Mesendoderm (in vitro differentiated cells): ENCODE results near the gene THOC7.

Experiments
- DNase-seq: peaks from one replicate; pipeline ENCODE4 v3.0.0; 2013
- H2AK5ac ChIP-seq: 2 replicates; pipeline ENCODE4 v1.6.1; 2013; ENCODE audit warnings: low read length, inconsistent platforms
- H2BK120ac ChIP-seq: 2 replicates; pipeline ENCODE4 v1.6.1; 2013; ENCODE audit warnings: low read depth, mild to moderate bottlenecking, low read length, moderate library complexity, mixed read lengths
- H2BK15ac ChIP-seq: replicated peaks from 2 replicates; pipeline ENCODE4 v1.6.1; 2013; ENCODE audit warnings: low read depth, mild to moderate bottlenecking, moderate library complexity
- H2BK5ac ChIP-seq: 2 replicates; pipeline ENCODE4 v1.6.1; 2013; ENCODE audit warnings: low read length, inconsistent platforms
- H3K18ac ChIP-seq: 2 replicates; pipeline ENCODE4 v1.6.1; 2013; ENCODE audit warnings: mild to moderate bottlenecking, low read length, mixed read lengths
- H3K23ac ChIP-seq: one replicate; pipeline ENCODE4 v1.6.1; 2013; ENCODE audit warnings: low read length
- H3K27ac ChIP-seq: 2 replicates; pipeline ENCODE4 v1.5.1; 2013; ENCODE audit warnings: low read depth, mild to moderate bottlenecking, inconsistent platforms, low read length, moderate library complexity
- H3K27me3 ChIP-seq: 2 replicates; pipeline ENCODE4 v1.6.1; 2013; ENCODE audit warnings: low read length, control low read depth, mild to moderate bottlenecking, inconsistent platforms; ENCODE audit not compliant: insufficient read depth, poor library complexity
- H3K36me3 ChIP-seq: 2 replicates; pipeline ENCODE4 v1.6.1; 2013; ENCODE audit warnings: low read length, inconsistent platforms; ENCODE audit not compliant: control insufficient read depth, insufficient read depth
- H3K4ac ChIP-seq: one replicate; pipeline ENCODE4 v1.6.1; 2013; ENCODE audit warnings: low read depth, mild to moderate bottlenecking, low read length, moderate library complexity
- H3K4me1 ChIP-seq: 2 replicates; pipeline ENCODE4 v1.6.1; 2013; ENCODE audit warnings: low read depth, low read length, inconsistent platforms; ENCODE audit not compliant: control insufficient read depth
- H3K4me2 ChIP-seq: 2 replicates; pipeline ENCODE4 v1.6.1; 2013; ENCODE audit warnings: low read length
- H3K4me3 ChIP-seq: 2 replicates; pipeline ENCODE4 v1.5.1; 2013; ENCODE audit warnings: mild to moderate bottlenecking, low read length
- H3K56ac ChIP-seq: one replicate; pipeline ENCODE4 v1.6.1; 2013; ENCODE audit warnings: low read length
- H3K79me1 ChIP-seq: 2 replicates; pipeline ENCODE4 v1.6.1; 2013; ENCODE audit warnings: low read length, inconsistent platforms
- H3K79me2 ChIP-seq: 2 replicates; pipeline ENCODE4 v1.6.1; 2013; ENCODE audit warnings: mild to moderate bottlenecking, low read length; ENCODE audit not compliant: control insufficient read depth, insufficient read depth
- H3K9ac ChIP-seq: 2 replicates; pipeline ENCODE4 v1.6.1; 2013; ENCODE audit warnings: low read length, inconsistent platforms
- H4K5ac ChIP-seq: one replicate; pipeline ENCODE4 v1.6.1; 2013; ENCODE audit warnings: low read length
- H4K8ac ChIP-seq: one replicate; pipeline ENCODE4 v1.6.1; 2013; ENCODE audit warnings: low read depth, mild to moderate bottlenecking, control low read depth, low read length, moderate library complexity
- WGBS: extraction: QIAGEN DNeasy Blood & Tissue Kit; methylation state at CpG from one replicate; pipeline ENCODE4 v1.1.7; 2013; ENCODE audit warnings: low lambda C conversion rate, missing lambda C conversion rate; ENCODE audit not compliant: insufficient coverage; ENCODE audit errors: extremely low coverage; 5-methylcytosine and 5-hydroxymethylcytosine counted together

THOC7 gene

DNA sequence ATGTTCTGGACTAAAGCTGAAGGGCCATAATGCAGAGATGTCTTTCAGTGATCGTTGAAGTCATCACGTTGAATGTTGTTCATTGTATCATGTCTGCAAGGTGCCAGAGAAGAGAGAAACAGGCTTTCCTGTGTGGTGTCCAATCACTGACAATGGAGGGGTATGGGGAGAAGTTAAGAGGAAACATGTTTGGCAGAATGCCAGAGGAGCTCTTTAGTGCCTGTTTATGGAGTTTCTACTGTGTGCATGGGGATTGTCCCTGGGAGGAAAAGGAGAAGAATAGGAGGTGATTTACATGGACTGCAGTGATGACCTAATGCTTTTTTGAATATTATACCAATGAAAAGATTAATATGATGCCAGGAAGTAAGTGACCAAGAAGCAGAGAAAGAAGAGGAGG lies 36.9 kb upstream of the THOC7 start:
- H3K27ac ChIP-seq, result no peak overlapping the region
- peaks cover 3% of the 10 kb centered on the region for H3K79me1 ChIP-seq
- H3K18ac ChIP-seq, result no peak overlapping the region
- no peak overlapping the region for H3K4me2 ChIP-seq
- no peak overlapping the region for H4K5ac ChIP-seq
- H2BK15ac ChIP-seq, result no peak overlapping the region
- no peak overlapping the region for H3K4me3 ChIP-seq
- WGBS, result no CpG with 5 or more reads among the region's 2 CpGs
- H2BK120ac ChIP-seq, result no peak overlapping the region
- DNase-seq, result no peak
- peaks cover 1% of the 10 kb centered on the region for H3K36me3 ChIP-seq
- H3K4ac ChIP-seq, result no peak overlapping the region
- no peak overlapping the region for H3K56ac ChIP-seq
- H3K9ac ChIP-seq, result no peak overlapping the region
- no peaks in the 10 kb centered on the region for H3K27me3 ChIP-seq
- H2AK5ac ChIP-seq, result no peak overlapping the region
- H3K4me1 ChIP-seq, result peaks cover 3% of the 10 kb centered on the region
- H3K79me2 ChIP-seq, result peaks cover 2% of the 10 kb centered on the region
- H2BK5ac ChIP-seq, result no peak overlapping the region
- H4K8ac ChIP-seq, result no peak overlapping the region
- H3K23ac ChIP-seq, result no peak overlapping the region

- Histone ChIP-seq H3K4me2 (no peak overlapping the region), H3K36me3 (peaks cover 1% of the 10 kb centered on the region), H4K8ac (no peak overlapping the region), H3K23ac (no peak overlapping the region), H3K9ac (no peak overlapping the region), H3K79me2 (peaks cover 2% of the 10 kb centered on the region), H3K56ac (no peak overlapping the region), H3K18ac (no peak overlapping the region), H3K4me3 (no peak overlapping the region), H3K4me1 (peaks cover 3% of the 10 kb centered on the region), H3K27me3 (no peaks in the 10 kb centered on the region), H4K5ac (no peak overlapping the region), H2AK5ac (no peak overlapping the region), H3K27ac (no peak overlapping the region), H2BK15ac (no peak overlapping the region), H2BK5ac (no peak overlapping the region), H2BK120ac (no peak overlapping the region), H3K79me1 (peaks cover 3% of the 10 kb centered on the region), H3K4ac (no peak overlapping the region)
- WGBS, result no CpG with 5 or more reads among the region's 5 CpGs
- no peak for DNase-seq
Measured at GRCh38 chr3:63900010-63900409, 36.4 kb upstream of the THOC7 start.

DNA sequence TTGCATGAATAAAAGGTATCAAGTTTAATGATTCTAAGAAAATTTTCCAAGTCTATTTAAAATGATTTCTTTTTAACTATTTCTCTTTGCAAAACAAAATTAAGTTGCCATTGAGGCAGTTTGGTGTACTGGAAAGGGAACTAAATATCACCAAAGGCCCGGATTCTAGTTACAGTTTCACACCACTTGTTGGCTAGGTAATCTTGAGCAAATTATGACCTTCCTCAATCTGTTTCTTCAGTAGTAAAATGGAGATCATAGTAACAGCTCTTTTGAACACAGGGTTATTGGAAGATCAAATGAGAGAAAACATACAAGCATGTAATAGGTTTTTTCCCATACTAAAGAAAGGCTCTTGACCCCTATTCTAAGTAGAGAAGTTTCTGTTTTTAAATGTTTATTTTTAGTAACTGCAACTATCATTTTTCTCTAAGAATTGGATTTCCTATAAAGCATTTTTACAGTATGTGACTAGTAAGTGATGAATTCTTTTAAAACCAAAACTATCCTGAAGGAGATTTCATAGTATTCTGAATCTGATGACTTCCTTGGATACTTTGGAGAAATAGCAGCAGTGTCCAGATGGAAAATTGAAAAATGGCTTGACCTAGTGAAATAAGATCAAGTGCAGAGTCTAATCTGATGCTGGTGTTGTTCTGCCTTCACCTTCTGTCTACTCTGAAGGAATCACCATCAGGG lies 32.9 kb upstream of the THOC7 start:
- H3K23ac ChIP-seq, result no peak overlapping the region

GRCh38 chr3:63895422-63896189 lies 32.0 kb upstream of the THOC7 start:
- H3K79me2 ChIP-seq, result peaks cover 4% of the 10 kb centered on the region
- no peak overlapping the region for H2BK15ac ChIP-seq
- no peak overlapping the region for H3K18ac ChIP-seq
- no peak overlapping the region for H3K27ac ChIP-seq
- DNase-seq, result no peak
- no peak overlapping the region for H2AK5ac ChIP-seq
- H4K5ac ChIP-seq, result no peak overlapping the region
- H3K4me3 ChIP-seq, result no peak overlapping the region
- peaks cover 3% of the 10 kb centered on the region for H3K4me1 ChIP-seq
- WGBS, result no CpG with 5 or more reads among the region's 5 CpGs
- no peak overlapping the region for H3K4ac ChIP-seq
- H2BK120ac ChIP-seq, result no peak overlapping the region
- H3K56ac ChIP-seq, result no peak overlapping the region
- no peak overlapping the region for H3K23ac ChIP-seq
- peaks cover 1% of the 10 kb centered on the region for H3K36me3 ChIP-seq
- H3K79me1 ChIP-seq, result peaks cover 6% of the 10 kb centered on the region
- H3K27me3 ChIP-seq, result no peaks in the 10 kb centered on the region
- H3K4me2 ChIP-seq, result no peak overlapping the region
- no peak overlapping the region for H3K9ac ChIP-seq
- no peak overlapping the region for H2BK5ac ChIP-seq
- H4K8ac ChIP-seq, result no peak overlapping the region

More for the DNA sequence above, 32.9 kb upstream of the THOC7 start:
- Histone ChIP-seq H4K5ac (no peak overlapping the region), H3K4me1 (peaks cover 3% of the 10 kb centered on the region), H3K36me3 (peaks cover 1% of the 10 kb centered on the region), H3K79me2 (peaks cover 4% of the 10 kb centered on the region), H3K27ac (no peak overlapping the region), H3K79me1 (peaks cover 6% of the 10 kb centered on the region), H3K18ac (no peak overlapping the region), H3K56ac (no peak overlapping the region), H2BK15ac (no peak overlapping the region), H2BK120ac (no peak overlapping the region), H3K4me2 (no peak overlapping the region), H3K4me3 (no peak overlapping the region), H3K27me3 (no peaks in the 10 kb centered on the region), H2AK5ac (no peak overlapping the region), H2BK5ac (no peak overlapping the region), H3K4ac (no peak overlapping the region), H4K8ac (no peak overlapping the region), H3K9ac (no peak overlapping the region)
- WGBS, result no CpG with 5 or more reads among the region's 1 CpG
- no peak for DNase-seq

DNA sequence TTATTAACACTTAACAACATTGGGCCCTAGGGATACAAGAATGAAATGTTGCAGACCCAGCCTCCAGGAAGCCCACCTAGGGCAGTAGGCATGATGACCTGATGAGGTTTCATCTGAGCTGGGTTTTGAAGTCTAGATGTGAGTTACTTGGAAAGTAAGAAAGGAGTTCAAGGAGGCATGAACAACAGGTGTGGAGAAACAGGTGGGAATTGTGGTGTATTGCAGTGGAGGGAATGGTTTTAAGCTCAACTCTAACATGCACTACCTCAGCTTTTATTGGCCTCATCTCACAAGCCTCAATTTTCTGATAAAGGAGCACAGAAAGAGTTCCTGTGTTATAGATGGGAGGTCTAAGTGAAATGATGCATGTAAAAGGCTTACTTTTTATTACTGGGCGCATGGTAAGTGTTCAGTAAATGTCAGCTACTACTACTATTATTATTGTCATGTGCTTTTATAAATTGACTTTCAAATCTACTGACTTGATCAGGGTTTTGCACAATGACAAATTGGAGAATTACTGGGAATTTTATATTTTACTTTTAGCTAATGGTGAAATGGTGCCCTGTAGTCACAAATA lies 29.3 kb upstream of the THOC7 start:
- Histone ChIP-seq H3K79me1 (peaks cover 6% of the 10 kb centered on the region), H2BK120ac (no peak overlapping the region), H2AK5ac (no peak overlapping the region), H3K23ac (no peak overlapping the region), H3K18ac (no peak overlapping the region), H4K5ac (no peak overlapping the region), H3K79me2 (peaks cover 6% of the 10 kb centered on the region), H2BK5ac (no peak overlapping the region), H3K4me3 (no peak overlapping the region), H3K4me1 (peaks cover 3% of the 10 kb centered on the region), H3K9ac (no peak overlapping the region), H2BK15ac (no peak overlapping the region), H3K27ac (no peak overlapping the region), H3K56ac (no peak overlapping the region), H3K4me2 (no peak overlapping the region), H4K8ac (no peak overlapping the region), H3K27me3 (no peaks in the 10 kb centered on the region), H3K4ac (no peak overlapping the region), H3K36me3 (peaks cover 1% of the 10 kb centered on the region)
- WGBS, result no CpG with 5 or more reads among the region's 1 CpG
- DNase-seq, result no peak
